Caco-2 (cell line): ENCODE data around the gene OR6X1. TPM values are rescaled to one million over a fixed set of nuclear protein-coding genes. Genes with fewer than 3 reads are reported as not detected.

Source experiments
- BruUV-seq: library from RNA; stranded (reverse); fragments of 400-500 nt; replicated peaks from 2 replicates; lab custom pipeline; 2021; lab: Mats Ljungman, UMichigan
- CTCF ChIA-PET: fragments of 300-600 bp; sonication (Branson Sonifier 250); formaldehyde crosslinking; loops from one replicate; lab custom pipeline; 2022; ENCODE audit warnings: antibody characterized with exemption; lab: Charles Lee
- POLR2A ChIA-PET: fragments of 300-600 bp; sonication (Branson Sonifier 250); formaldehyde crosslinking; loops from one replicate; lab custom pipeline; 2022; ENCODE audit warnings: antibody characterized with exemption; lab: Charles Lee
- DNase-seq, 2 experiments: peaks; one replicate each; pipeline versions ENCODE4 v3.0.0 to v3.0.0-alpha.2; 2020 to 2022
- H3K27me3 ChIP-seq: replicated peaks from 2 replicates; pipeline ENCODE4 v1.6.0; 2011; ENCODE audit warnings: low read length; ENCODE audit not compliant: control insufficient read depth, insufficient read depth
- H3K36me3 ChIP-seq: 2 replicates; pipeline ENCODE4 v1.5.1; 2011; ENCODE audit warnings: low read length; ENCODE audit not compliant: control insufficient read depth, insufficient read depth
- H3K4me1 ChIP-seq: fragments of 250-450 bp; sonication (Bioruptor Pico); 2 replicates; pipeline ENCODE4 v1.5.1; 2020; ENCODE audit warnings: mild to moderate bottlenecking
- H3K4me3 ChIP-seq: 2 replicates; pipeline ENCODE4 v1.5.1; 2011; ENCODE audit warnings: low read depth, mild to moderate bottlenecking, control low read depth, low read length
- H3K9me3 ChIP-seq: fragments of 250-450 bp; sonication (Bioruptor Pico); 2 replicates; pipeline ENCODE4 v1.5.1; 2020; ENCODE audit warnings: mild to moderate bottlenecking, moderate library complexity
- H3K27ac Mint-ChIP-seq: one replicate; pipeline ENCODE4 v1.8.0; 2022; ENCODE audit warnings: mixed read lengths; ENCODE audit not compliant: unreplicated experiment
- H3K27me3 Mint-ChIP-seq: one replicate; pipeline ENCODE4 v1.8.0; 2022; ENCODE audit warnings: mixed read lengths; ENCODE audit not compliant: insufficient read depth, unreplicated experiment
- H3K36me3 Mint-ChIP-seq: one replicate; pipeline ENCODE4 v1.8.0; 2022; ENCODE audit warnings: mild to moderate bottlenecking, mixed read lengths; ENCODE audit not compliant: insufficient read depth, unreplicated experiment
- H3K4me1 Mint-ChIP-seq: one replicate; pipeline ENCODE4 v1.8.0; 2022; ENCODE audit warnings: low read depth, mixed read lengths; ENCODE audit not compliant: unreplicated experiment
- H3K4me3 Mint-ChIP-seq: one replicate; pipeline ENCODE4 v1.8.0; 2022; ENCODE audit warnings: mild to moderate bottlenecking, moderate library complexity, mixed read lengths; ENCODE audit not compliant: unreplicated experiment
- H3K9me3 Mint-ChIP-seq: one replicate; pipeline ENCODE4 v1.8.0; 2022; ENCODE audit warnings: mixed read lengths; ENCODE audit not compliant: unreplicated experiment
- intact Hi-C: fragments of 100-400 bp; cut with micrococcal nuclease; formaldehyde crosslinking; loops from one replicate; pipeline ENCODE4 v1.10.0; 2022; ENCODE audit not compliant: unreplicated experiment
- total RNA-seq: library from RNA; stranded (reverse); gene quantifications from 2 replicates; pipeline ENCODE4 v1.2.3, GENCODE V29; 2022
- TF ChIP-seq, protein P1 (sequence below), 2 experiments: fragments of 200-600 bp in 1 of 2; IDR thresholded peaks; 1 replicate in 1 of 2; 2 replicates in 1 of 2; pipeline versions ENCODE4 v1.5.1 to v1.8.0; 2011 to 2022; ENCODE audit warnings: antibody characterized with exemption in 1 of 2, control low read depth in 1 of 2, inconsistent platforms in 1 of 2, low read depth in 1 of 2, low read length in 1 of 2, mild to moderate bottlenecking in 1 of 2, moderate library complexity in 1 of 2; ENCODE audit not compliant: insufficient read depth in 1 of 2, severe bottlenecking in 1 of 2, unreplicated experiment in 1 of 2

OR6X1 gene
- total RNA-seq, 1 experiment from 2014 or later, result not detected

DNA sequence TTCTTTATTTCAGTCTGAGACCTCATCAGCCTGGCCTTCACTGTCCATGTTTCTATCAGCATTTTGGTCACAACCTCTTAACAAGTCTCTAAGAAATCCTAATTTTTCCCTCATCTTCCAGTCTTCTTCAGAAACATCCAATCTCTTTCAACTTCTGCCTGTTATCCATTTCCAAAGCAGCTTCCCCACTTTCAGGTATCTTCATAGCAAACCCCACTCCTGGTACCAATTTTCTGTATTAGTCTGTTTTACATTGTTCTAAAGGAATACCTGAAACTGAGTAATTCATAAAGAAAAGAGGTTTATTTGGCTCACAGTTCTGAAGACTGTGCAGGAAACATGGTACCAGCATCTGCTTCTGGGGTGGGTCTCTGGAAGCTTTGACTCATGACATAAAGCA is 8.1 kb upstream of the OR6X1 start:
- CTCF ChIA-PET, result no interaction called here
- no peaks in the 10 kb centered on the region for H3K36me3 Mint-ChIP-seq

DNA sequence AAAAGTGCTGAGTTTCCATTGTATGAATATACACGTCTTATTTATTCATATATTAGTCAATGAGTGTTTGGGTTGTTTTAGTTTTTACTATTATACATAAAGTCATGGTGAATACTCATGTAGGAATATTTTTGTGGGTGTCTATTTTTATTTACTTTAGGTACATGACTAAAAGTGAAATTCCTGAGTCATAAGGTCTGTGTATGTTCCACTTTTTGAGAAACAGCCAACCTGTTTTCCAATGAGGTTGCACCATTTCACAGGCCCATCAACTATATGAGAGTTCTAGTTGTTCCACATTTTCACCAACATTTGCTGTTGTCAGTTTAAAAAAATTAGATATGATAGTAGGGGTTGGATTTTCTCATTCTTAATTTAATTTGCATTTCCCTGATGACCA is 6.6 kb upstream of the OR6X1 start:
- Mint-ChIP-seq H3K27ac (no peak overlapping the region), H3K4me3 (no peak overlapping the region), H3K9me3 (peaks cover 22% of the 10 kb centered on the region), H3K36me3 (no peaks in the 10 kb centered on the region), H3K4me1 (no peaks in the 10 kb centered on the region), H3K27me3 (peaks cover 16% of the 10 kb centered on the region)
- intact Hi-C loops, result no loop called here
- no peaks in the 10 kb centered on the region for H3K36me3 ChIP-seq
- TF ChIP-seq, protein P1, sequence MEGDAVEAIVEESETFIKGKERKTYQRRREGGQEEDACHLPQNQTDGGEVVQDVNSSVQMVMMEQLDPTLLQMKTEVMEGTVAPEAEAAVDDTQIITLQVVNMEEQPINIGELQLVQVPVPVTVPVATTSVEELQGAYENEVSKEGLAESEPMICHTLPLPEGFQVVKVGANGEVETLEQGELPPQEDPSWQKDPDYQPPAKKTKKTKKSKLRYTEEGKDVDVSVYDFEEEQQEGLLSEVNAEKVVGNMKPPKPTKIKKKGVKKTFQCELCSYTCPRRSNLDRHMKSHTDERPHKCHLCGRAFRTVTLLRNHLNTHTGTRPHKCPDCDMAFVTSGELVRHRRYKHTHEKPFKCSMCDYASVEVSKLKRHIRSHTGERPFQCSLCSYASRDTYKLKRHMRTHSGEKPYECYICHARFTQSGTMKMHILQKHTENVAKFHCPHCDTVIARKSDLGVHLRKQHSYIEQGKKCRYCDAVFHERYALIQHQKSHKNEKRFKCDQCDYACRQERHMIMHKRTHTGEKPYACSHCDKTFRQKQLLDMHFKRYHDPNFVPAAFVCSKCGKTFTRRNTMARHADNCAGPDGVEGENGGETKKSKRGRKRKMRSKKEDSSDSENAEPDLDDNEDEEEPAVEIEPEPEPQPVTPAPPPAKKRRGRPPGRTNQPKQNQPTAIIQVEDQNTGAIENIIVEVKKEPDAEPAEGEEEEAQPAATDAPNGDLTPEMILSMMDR (IDR thresholded peaks at IDR 0.05; ENCODE audit: insufficient read depth in 1 of 2, low read depth in 1 of 2, low read length in 1 of 2, severe bottlenecking in 1 of 2, unreplicated experiment in 1 of 2), result no peak
- H3K27me3 ChIP-seq, result 0 out of 2 replicates have a peak, but pooled peaks cover 1% of the 10 kb centered on the region
- H3K9me3 ChIP-seq, result peaks cover 7% of the 10 kb centered on the region
- no TSS peak for BruUV-seq
- no peaks in the 10 kb centered on the region for H3K4me1 ChIP-seq
- no peak for DNase-seq
- ChIA-PET CTCF (no interaction called here), POLR2A (no interaction called here)
- H3K4me3 ChIP-seq, result no peak overlapping the region

More for the DNA sequence above, 8.1 kb upstream of the OR6X1 start:
- H3K27me3 ChIP-seq, result 0 out of 2 replicates have a peak, but pooled peaks cover 1% of the 10 kb centered on the region
- peaks cover 7% of the 10 kb centered on the region for H3K9me3 ChIP-seq
- H3K4me1 Mint-ChIP-seq, result no peaks in the 10 kb centered on the region
- no peak overlapping the region for H3K4me3 Mint-ChIP-seq
- DNase-seq, result no peak
- TF ChIP-seq, protein P1 (IDR thresholded peaks at IDR 0.05; ENCODE audit: insufficient read depth in 1 of 2, low read depth in 1 of 2, low read length in 1 of 2, severe bottlenecking in 1 of 2, unreplicated experiment in 1 of 2), result no peak
- H3K27ac Mint-ChIP-seq, result no peak overlapping the region
- H3K4me1 ChIP-seq, result no peaks in the 10 kb centered on the region
- no peak overlapping the region for H3K4me3 ChIP-seq
- peaks cover 22% of the 10 kb centered on the region for H3K9me3 Mint-ChIP-seq
- intact Hi-C loops, result no loop called here
- peaks cover 8% of the 10 kb centered on the region for H3K27me3 Mint-ChIP-seq
- no TSS peak for BruUV-seq
- POLR2A ChIA-PET, result no interaction called here
- H3K36me3 ChIP-seq, result no peaks in the 10 kb centered on the region

DNA sequence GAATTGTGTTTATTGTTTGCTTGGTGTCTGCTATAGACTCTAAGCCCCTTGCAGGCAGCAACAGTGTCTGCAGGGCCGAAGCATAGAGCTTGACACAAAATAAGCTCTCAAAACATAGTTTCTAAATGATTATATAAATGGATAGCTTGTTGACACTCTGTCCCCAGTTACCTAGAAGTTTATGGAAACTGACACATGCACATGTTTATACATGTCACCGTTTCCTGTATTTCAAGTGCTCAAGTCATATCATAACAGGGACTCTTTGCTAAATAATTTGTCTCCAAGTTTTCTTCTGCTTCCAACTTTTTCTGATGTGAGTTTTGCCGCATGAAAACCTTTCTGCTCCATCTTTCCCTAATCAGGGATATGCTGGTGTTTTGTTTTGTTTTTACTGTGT is 3.7 kb upstream of the OR6X1 start:
- Mint-ChIP-seq H3K4me1 (no peaks in the 10 kb centered on the region), H3K36me3 (no peaks in the 10 kb centered on the region), H3K27ac (no peak overlapping the region), H3K4me3 (no peak overlapping the region), H3K27me3 (peaks cover 16% of the 10 kb centered on the region), H3K9me3 (peaks cover 14% of the 10 kb centered on the region)
- 0 out of 2 replicates have a peak, but pooled peaks cover 1% of the 10 kb centered on the region for H3K27me3 ChIP-seq
- H3K36me3 ChIP-seq, result no peaks in the 10 kb centered on the region
- H3K4me1 ChIP-seq, result 0 out of 2 replicates have a peak, but pooled peaks cover 4% of the 10 kb centered on the region
- ChIA-PET POLR2A (no interaction called here), CTCF (no interaction called here)
- intact Hi-C loops, result no loop called here
- TF ChIP-seq, protein P1 (IDR thresholded peaks at IDR 0.05; ENCODE audit: insufficient read depth in 1 of 2, low read depth in 1 of 2, low read length in 1 of 2, severe bottlenecking in 1 of 2, unreplicated experiment in 1 of 2), result no peak
- H3K9me3 ChIP-seq, result peaks cover 7% of the 10 kb centered on the region
- no peak overlapping the region for H3K4me3 ChIP-seq
- no TSS peak for BruUV-seq
- DNase-seq, result no peak
